ENCODE results near the gene FGD2.

DNA sequence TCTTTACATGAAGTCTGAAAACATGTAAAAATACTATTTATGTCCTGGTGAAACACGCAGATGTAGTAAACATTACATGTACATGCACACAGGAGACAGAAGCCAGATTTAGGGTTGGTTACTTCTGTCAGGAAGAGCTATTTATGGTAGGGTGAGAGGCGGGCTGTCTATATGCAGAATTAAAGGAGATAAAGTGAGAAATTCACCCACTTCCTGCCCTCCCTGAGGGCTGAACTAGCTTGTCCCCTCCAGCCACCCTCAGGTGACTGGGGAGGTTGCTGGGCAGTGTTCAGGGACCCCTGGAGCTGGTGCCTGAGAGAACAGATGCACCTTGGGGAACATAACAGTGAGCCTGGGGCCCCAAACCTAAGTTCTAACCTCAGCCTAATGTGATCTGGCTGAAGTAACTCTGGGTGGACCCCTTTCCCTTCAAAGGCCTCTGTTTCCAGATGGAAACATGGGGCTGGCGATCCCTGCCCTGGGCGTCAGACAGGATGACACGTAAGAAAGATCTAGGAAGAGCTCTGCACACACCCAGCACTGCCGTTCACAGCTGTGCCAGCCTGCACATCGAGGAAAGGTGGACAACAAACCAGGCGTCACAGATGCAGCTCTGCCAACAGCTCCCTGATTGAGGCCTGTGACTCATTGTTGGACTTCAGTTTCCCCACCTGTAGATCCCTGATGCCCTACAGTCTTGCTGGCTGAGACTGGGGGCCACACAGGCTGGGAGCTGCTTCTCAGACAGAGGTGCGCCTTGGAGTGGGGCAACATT is 49.6 kb upstream of the FGD2 start:
- no peak for TF ChIP-seq POLR2A (IDR thresholded peaks at IDR 0.05)
- TF ChIP-seq CTCF (IDR thresholded peaks at IDR 0.05) = no peak
- TF ChIP-seq POLR2AphosphoS5 (IDR thresholded peaks at IDR 0.05) = no peak
- no peak for TF ChIP-seq EP300 (IDR thresholded peaks at IDR 0.05)
